Activated T-cell treated with anti-CD3 and anti-CD28 coated beads, Interleukin-2, amount 50 U/mL, for 24 hours (primary cell): ENCODE results near the gene HBG1.

Experiments
- DNase-seq: peaks from one replicate; pipeline ENCODE4 v3.0.0-alpha.2; 2020
- H3K27ac Mint-ChIP-seq: 2 replicates; pipeline ENCODE4 v1.8.0; 2020; ENCODE audit warnings: mild to moderate bottlenecking, mixed read lengths
- H3K27me3 Mint-ChIP-seq: 2 replicates; pipeline ENCODE4 v1.8.0; 2020; ENCODE audit warnings: mixed read lengths
- H3K36me3 Mint-ChIP-seq: 2 replicates; pipeline ENCODE4 v1.8.0; 2020; ENCODE audit warnings: low read depth, mixed read lengths
- H3K4me1 Mint-ChIP-seq: 2 replicates; pipeline ENCODE4 v1.8.0; 2020; ENCODE audit warnings: low read depth, mixed read lengths
- H3K4me3 Mint-ChIP-seq: 2 replicates; pipeline ENCODE4 v1.8.0; 2020; ENCODE audit warnings: mild to moderate bottlenecking, moderate library complexity, mixed read lengths
- H3K9me3 Mint-ChIP-seq: 2 replicates; pipeline ENCODE4 v1.8.0; 2020; ENCODE audit warnings: mixed read lengths

The HBG1 gene

GRCh38 chr11:5243816-5244180 is 5.9 kb downstream of the HBG1 start:
- Mint-ChIP-seq H3K27ac (no peak overlapping the region), H3K27me3 (peaks cover 7% of the 10 kb centered on the region), H3K9me3 (no peaks in the 10 kb centered on the region), H3K36me3 (no peaks in the 10 kb centered on the region), H3K4me3 (no peak overlapping the region), H3K4me1 (no peaks in the 10 kb centered on the region)
- DNase-seq: no peak

GRCh38 chr11:5242933-5243815 is 6.5 kb downstream of the HBG1 start:
- no peaks in the 10 kb centered on the region for H3K9me3 Mint-ChIP-seq

GRCh38 chr11:5242208-5242607 is 7.4 kb downstream of the HBG1 start:
- no peaks in the 10 kb centered on the region for H3K4me1 Mint-ChIP-seq
- H3K27ac Mint-ChIP-seq: no peak overlapping the region
- no peak for DNase-seq
- no peaks in the 10 kb centered on the region for H3K36me3 Mint-ChIP-seq
- peaks cover 12% of the 10 kb centered on the region for H3K27me3 Mint-ChIP-seq
- H3K4me3 Mint-ChIP-seq: no peak overlapping the region
- no peaks in the 10 kb centered on the region for H3K9me3 Mint-ChIP-seq

More at GRCh38 chr11:5242933-5243815, 6.5 kb downstream of the HBG1 start:
- DNase-seq: no peak
- Mint-ChIP-seq H3K27me3 (peaks cover 12% of the 10 kb centered on the region), H3K4me3 (no peak overlapping the region), H3K36me3 (no peaks in the 10 kb centered on the region), H3K4me1 (no peaks in the 10 kb centered on the region), H3K27ac (no peak overlapping the region)

- Mint-ChIP-seq H3K27ac (no peak overlapping the region), H3K36me3 (no peaks in the 10 kb centered on the region), H3K4me3 (no peak overlapping the region), H3K9me3 (no peaks in the 10 kb centered on the region), H3K27me3 (peaks cover 12% of the 10 kb centered on the region), H3K4me1 (no peaks in the 10 kb centered on the region)
- DNase-seq: no peak
Observed at GRCh38 chr11:5241458-5241857, 8.2 kb downstream of the HBG1 start.

GRCh38 chr11:5240458-5240857 is 9.2 kb downstream of the HBG1 start:
- Mint-ChIP-seq H3K36me3 (no peaks in the 10 kb centered on the region), H3K4me3 (no peak overlapping the region), H3K27ac (no peak overlapping the region), H3K4me1 (no peaks in the 10 kb centered on the region), H3K27me3 (peaks cover 10% of the 10 kb centered on the region), H3K9me3 (no peaks in the 10 kb centered on the region)
- DNase-seq: no peak

GRCh38 chr11:5240056-5240455 is 9.6 kb downstream of the HBG1 start:
- peaks cover 10% of the 10 kb centered on the region for H3K27me3 Mint-ChIP-seq
- no peak overlapping the region for H3K4me3 Mint-ChIP-seq
- no peaks in the 10 kb centered on the region for H3K4me1 Mint-ChIP-seq
- no peak for DNase-seq
- no peaks in the 10 kb centered on the region for H3K9me3 Mint-ChIP-seq
- H3K27ac Mint-ChIP-seq: no peak overlapping the region
- no peaks in the 10 kb centered on the region for H3K36me3 Mint-ChIP-seq

GRCh38 chr11:5239046-5239445 is 10.6 kb downstream of the HBG1 start:
- DNase-seq: no peak
- Mint-ChIP-seq H3K9me3 (no peaks in the 10 kb centered on the region), H3K36me3 (no peaks in the 10 kb centered on the region), H3K4me1 (no peaks in the 10 kb centered on the region), H3K4me3 (no peak overlapping the region), H3K27me3 (peaks cover 4% of the 10 kb centered on the region), H3K27ac (no peak overlapping the region)

GRCh38 chr11:5238486-5238885 is 11.2 kb downstream of the HBG1 start:
- H3K4me1 Mint-ChIP-seq: no peaks in the 10 kb centered on the region

GRCh38 chr11:5237420-5237819 is 12.2 kb downstream of the HBG1 start:
- no peak overlapping the region for H3K27ac Mint-ChIP-seq
- no peak for DNase-seq
- no peaks in the 10 kb centered on the region for H3K4me1 Mint-ChIP-seq
- H3K27me3 Mint-ChIP-seq: peaks cover 4% of the 10 kb centered on the region
- H3K4me3 Mint-ChIP-seq: no peak overlapping the region
- no peaks in the 10 kb centered on the region for H3K36me3 Mint-ChIP-seq
- H3K9me3 Mint-ChIP-seq: no peaks in the 10 kb centered on the region

More at GRCh38 chr11:5238486-5238885, 11.2 kb downstream of the HBG1 start:
- Mint-ChIP-seq H3K27me3 (peaks cover 4% of the 10 kb centered on the region), H3K9me3 (no peaks in the 10 kb centered on the region), H3K4me3 (no peak overlapping the region), H3K27ac (no peak overlapping the region), H3K36me3 (no peaks in the 10 kb centered on the region)
- DNase-seq: no peak

- Mint-ChIP-seq H3K9me3 (no peaks in the 10 kb centered on the region), H3K36me3 (no peaks in the 10 kb centered on the region), H3K4me3 (no peak overlapping the region), H3K27ac (no peak overlapping the region), H3K27me3 (peaks cover 4% of the 10 kb centered on the region), H3K4me1 (no peaks in the 10 kb centered on the region)
- no peak for DNase-seq
Observed at GRCh38 chr11:5235364-5236095, 14.1 kb downstream of the HBG1 start.

GRCh38 chr11:5234381-5234834 is 15.2 kb downstream of the HBG1 start, which contains the start of gene HBD:
HBD (minus strand) TSS chr11:5234483; CDS start chr11:5234433, 50 bp downstream.
- H3K9me3 Mint-ChIP-seq: no peaks in the 10 kb centered on the region
- peaks cover 4% of the 10 kb centered on the region for H3K27me3 Mint-ChIP-seq
- H3K36me3 Mint-ChIP-seq: no peaks in the 10 kb centered on the region
- no peak for DNase-seq
- no peak within 1 kb of the TSS for H3K4me3 Mint-ChIP-seq
- H3K4me1 Mint-ChIP-seq: no peaks in the 10 kb centered on the region
- no peak within 1 kb of the TSS for H3K27ac Mint-ChIP-seq

- DNase-seq: no peak
- H3K27me3 Mint-ChIP-seq: no peaks in the 10 kb centered on the region
- H3K4me1 Mint-ChIP-seq: no peaks in the 10 kb centered on the region
- no peaks in the 10 kb centered on the region for H3K36me3 Mint-ChIP-seq
- no peaks in the 10 kb centered on the region for H3K9me3 Mint-ChIP-seq
- H3K4me3 Mint-ChIP-seq: no peak overlapping the region
- no peak overlapping the region for H3K27ac Mint-ChIP-seq
Observed at GRCh38 chr11:5233307-5233706, 16.4 kb downstream of the HBG1 start.

- no peak overlapping the region for H3K4me3 Mint-ChIP-seq
- H3K27ac Mint-ChIP-seq: no peak overlapping the region
- no peaks in the 10 kb centered on the region for H3K9me3 Mint-ChIP-seq
- H3K36me3 Mint-ChIP-seq: no peaks in the 10 kb centered on the region
- H3K4me1 Mint-ChIP-seq: no peaks in the 10 kb centered on the region
- DNase-seq: no peak
- no peaks in the 10 kb centered on the region for H3K27me3 Mint-ChIP-seq
Observed at GRCh38 chr11:5232821-5233220, 16.8 kb downstream of the HBG1 start.

GRCh38 chr11:5232176-5232575 is 17.5 kb downstream of the HBG1 start:
- Mint-ChIP-seq H3K9me3 (no peaks in the 10 kb centered on the region), H3K4me1 (no peaks in the 10 kb centered on the region), H3K36me3 (no peaks in the 10 kb centered on the region), H3K27ac (no peak overlapping the region), H3K4me3 (no peak overlapping the region), H3K27me3 (no peaks in the 10 kb centered on the region)
- DNase-seq: no peak

- H3K9me3 Mint-ChIP-seq: no peaks in the 10 kb centered on the region
- no peaks in the 10 kb centered on the region for H3K36me3 Mint-ChIP-seq
- H3K4me3 Mint-ChIP-seq: no peak overlapping the region
- H3K27me3 Mint-ChIP-seq: no peaks in the 10 kb centered on the region
- DNase-seq: no peak
- no peaks in the 10 kb centered on the region for H3K4me1 Mint-ChIP-seq
- no peak overlapping the region for H3K27ac Mint-ChIP-seq
Observed at GRCh38 chr11:5231111-5231510, 18.5 kb downstream of the HBG1 start.
